Measurements from ENCODE around the gene TIPARP.

The TIPARP gene

DNA sequence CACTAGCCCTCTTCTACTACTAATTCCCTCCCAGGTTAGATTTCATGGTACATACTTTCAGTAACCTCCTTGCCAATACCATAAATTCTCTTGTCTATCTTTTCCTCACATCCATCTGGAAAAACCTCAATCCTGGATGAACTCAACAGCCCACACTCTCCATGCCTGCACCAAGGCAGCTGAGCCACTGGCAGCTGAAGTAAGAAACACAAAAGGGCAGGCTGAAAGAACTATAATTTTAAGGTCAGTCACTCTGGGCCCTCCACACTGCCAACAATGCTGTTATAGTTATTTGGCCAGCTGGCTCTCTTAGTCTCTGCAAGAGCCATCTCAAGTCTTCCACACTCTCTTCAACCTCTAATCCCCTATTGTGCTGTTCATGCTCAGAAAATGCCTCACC, 15.1 kb upstream of the TIPARP start:
- no peak overlapping the region for H3K27ac Mint-ChIP-seq
- H3K4me1 Mint-ChIP-seq (ENCODE audit: low read depth) = peaks cover 14% of the 10 kb centered on the region
- H3K9me3 Mint-ChIP-seq = no peaks in the 10 kb centered on the region
- no peaks in the 10 kb centered on the region for H3K27me3 Mint-ChIP-seq
- H3K36me3 Mint-ChIP-seq (ENCODE audit: low read depth) = no peaks in the 10 kb centered on the region
- H3K4me3 Mint-ChIP-seq = no peak overlapping the region

DNA sequence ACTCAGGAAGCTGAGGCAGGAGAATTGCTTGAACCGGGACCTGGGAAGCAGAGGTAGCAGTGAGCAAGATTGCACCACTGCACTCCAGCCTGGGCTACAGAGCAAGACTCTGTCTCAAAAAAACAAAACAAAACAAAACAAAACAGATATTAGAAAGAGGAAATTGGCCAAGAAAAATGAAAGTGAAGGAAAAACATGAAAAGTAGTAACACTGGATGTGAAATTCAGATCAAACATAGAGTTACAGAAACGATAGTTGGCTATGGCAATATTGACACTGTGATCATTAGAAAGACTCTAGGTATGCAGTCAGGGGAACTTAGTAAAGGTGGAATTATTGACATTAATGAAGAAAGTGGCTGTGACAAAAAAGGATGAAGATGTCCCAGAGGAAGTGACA, 13.2 kb upstream of the TIPARP start:
- no peak overlapping the region for H3K4me3 Mint-ChIP-seq
- no peaks in the 10 kb centered on the region for H3K36me3 Mint-ChIP-seq (ENCODE audit: low read depth)
- H3K27ac Mint-ChIP-seq = no peak overlapping the region
- peaks cover 33% of the 10 kb centered on the region for H3K4me1 Mint-ChIP-seq (ENCODE audit: low read depth)
- no peaks in the 10 kb centered on the region for H3K27me3 Mint-ChIP-seq
- H3K9me3 Mint-ChIP-seq = no peaks in the 10 kb centered on the region

- H3K27ac Mint-ChIP-seq = peak overlapping the region; percentile 59
These were observed 10.2 kb upstream of the TIPARP start for GRCh38 chr3:156664011-156664830.

GRCh38 chr3:156664831-156665178, 9.6 kb upstream of the TIPARP start:
- H3K27ac Mint-ChIP-seq = peak overlapping the region; percentile 59
- H3K4me1 Mint-ChIP-seq (ENCODE audit: low read depth) = peaks cover 56% of the 10 kb centered on the region
- H3K36me3 Mint-ChIP-seq (ENCODE audit: low read depth) = no peaks in the 10 kb centered on the region
- peak overlapping the region; percentile 24 for H3K4me3 Mint-ChIP-seq
- H3K9me3 Mint-ChIP-seq = no peaks in the 10 kb centered on the region
- no peaks in the 10 kb centered on the region for H3K27me3 Mint-ChIP-seq

More at GRCh38 chr3:156664011-156664830, 10.2 kb upstream of the TIPARP start:
- Mint-ChIP-seq H3K4me3 (peak overlapping the region; percentile 38), H3K27me3 (no peaks in the 10 kb centered on the region), H3K4me1 (ENCODE audit: low read depth) (peaks cover 56% of the 10 kb centered on the region), H3K9me3 (no peaks in the 10 kb centered on the region), H3K36me3 (ENCODE audit: low read depth) (no peaks in the 10 kb centered on the region)

DNA sequence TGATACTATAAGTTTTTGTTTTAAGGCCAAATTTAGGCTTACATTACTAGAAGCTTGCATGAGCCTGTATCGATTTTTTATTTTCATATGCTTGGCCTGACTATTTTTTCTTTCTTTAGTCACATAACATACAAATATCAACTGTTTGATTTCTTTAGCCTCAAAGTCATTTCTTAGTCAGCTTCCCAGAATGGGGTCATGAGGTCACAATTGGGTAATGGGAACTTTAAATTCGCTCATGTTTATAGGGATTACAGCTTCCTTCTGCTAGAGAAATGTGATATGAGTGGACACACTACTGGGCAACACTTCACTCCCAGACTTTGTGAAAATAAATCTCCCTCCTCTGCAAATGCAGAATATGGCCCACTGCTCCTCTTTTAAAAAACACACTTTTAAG, 9.1 kb upstream of the TIPARP start:
- Mint-ChIP-seq H3K27me3 (no peaks in the 10 kb centered on the region), H3K4me1 (ENCODE audit: low read depth) (peaks cover 56% of the 10 kb centered on the region), H3K27ac (no peak overlapping the region), H3K9me3 (no peaks in the 10 kb centered on the region), H3K4me3 (peak overlapping the region; percentile 24), H3K36me3 (ENCODE audit: low read depth) (no peaks in the 10 kb centered on the region)

DNA sequence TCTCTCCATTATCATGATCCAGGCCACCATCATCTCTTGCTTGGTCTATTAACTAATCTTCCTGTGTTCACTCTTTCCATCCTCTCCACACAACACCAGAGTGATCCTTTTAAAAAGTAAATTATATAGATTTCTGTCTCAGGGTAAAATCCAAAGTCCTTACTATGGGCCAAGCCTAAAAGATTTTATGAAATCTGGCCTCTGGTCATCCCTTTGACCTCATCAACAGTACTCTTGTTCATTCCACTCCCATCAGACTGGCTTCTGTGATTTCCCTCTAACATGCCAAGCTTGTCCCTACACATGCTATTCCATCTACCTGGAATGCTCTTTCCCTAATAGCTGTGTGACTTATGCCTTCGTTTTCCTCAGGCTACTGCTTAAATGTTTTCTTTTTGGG, 8.3 kb upstream of the TIPARP start:
- no peak overlapping the region for H3K27ac Mint-ChIP-seq
- peaks cover 56% of the 10 kb centered on the region for H3K4me1 Mint-ChIP-seq (ENCODE audit: low read depth)
- no peaks in the 10 kb centered on the region for H3K27me3 Mint-ChIP-seq
- no peak overlapping the region for H3K4me3 Mint-ChIP-seq
- no peaks in the 10 kb centered on the region for H3K9me3 Mint-ChIP-seq
- no peaks in the 10 kb centered on the region for H3K36me3 Mint-ChIP-seq (ENCODE audit: low read depth)

DNA sequence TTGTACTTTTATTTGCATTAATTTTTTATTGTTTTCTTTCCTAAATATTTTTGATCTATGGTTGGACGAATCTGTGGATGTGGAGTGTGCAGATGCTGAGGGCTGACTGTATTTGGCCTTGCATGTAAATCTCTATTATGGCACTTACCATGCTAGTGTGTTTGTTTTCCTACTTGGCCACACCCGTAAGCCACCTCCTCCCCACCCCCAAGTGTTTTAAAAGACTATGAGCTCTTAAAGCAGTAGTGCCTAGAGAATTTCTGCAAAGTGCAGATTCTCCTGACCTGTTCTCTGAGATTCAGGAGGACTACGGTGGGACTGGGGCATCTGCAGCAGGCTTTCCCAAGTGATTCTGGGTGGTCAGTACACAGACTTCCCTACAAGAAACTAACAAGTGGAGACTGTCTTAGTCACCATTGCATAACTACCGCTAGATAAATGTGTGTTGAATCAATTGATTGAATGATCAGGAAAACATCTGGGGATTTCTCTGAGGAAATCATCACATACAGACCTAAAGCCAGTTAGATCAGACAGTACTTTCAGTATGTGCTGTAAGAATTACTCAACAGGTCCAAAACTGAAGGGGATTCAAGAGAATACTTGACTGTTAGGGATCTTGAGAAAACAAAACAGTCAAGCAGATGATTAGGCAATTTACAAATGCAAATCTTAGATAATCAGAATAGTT, 6.2 kb upstream of the TIPARP start:
- Mint-ChIP-seq H3K9me3 (no peaks in the 10 kb centered on the region), H3K27me3 (no peaks in the 10 kb centered on the region), H3K27ac (no peak overlapping the region), H3K4me3 (no peak overlapping the region), H3K4me1 (ENCODE audit: low read depth) (peaks cover 53% of the 10 kb centered on the region), H3K36me3 (ENCODE audit: low read depth) (no peaks in the 10 kb centered on the region)

DNA sequence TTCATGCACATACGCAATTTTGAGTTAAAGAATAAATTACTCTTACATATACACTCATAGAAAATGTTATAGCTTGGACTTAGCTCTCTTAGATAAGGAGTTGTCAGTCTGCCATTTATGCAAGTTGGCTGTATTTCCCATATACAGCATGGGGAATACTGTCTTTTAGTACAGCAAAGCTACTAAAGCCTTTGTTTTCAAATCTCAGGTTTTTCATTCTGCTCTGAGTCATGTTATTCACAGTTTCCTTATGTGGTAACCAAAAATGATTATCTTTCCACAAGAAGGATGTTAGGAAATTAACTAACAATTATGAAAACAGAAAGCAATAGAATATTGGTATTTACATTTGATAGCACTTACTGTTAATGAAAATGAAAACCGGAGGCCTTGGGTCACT, 4.3 kb upstream of the TIPARP start:
- Mint-ChIP-seq H3K27ac (no peak overlapping the region), H3K36me3 (ENCODE audit: low read depth) (no peaks in the 10 kb centered on the region), H3K4me3 (no peak overlapping the region), H3K4me1 (ENCODE audit: low read depth) (peaks cover 46% of the 10 kb centered on the region), H3K27me3 (no peaks in the 10 kb centered on the region), H3K9me3 (no peaks in the 10 kb centered on the region)

GRCh38 chr3:156670652-156671051, 3.7 kb upstream of the TIPARP start:
- H3K9me3 Mint-ChIP-seq = no peaks in the 10 kb centered on the region
- H3K4me3 Mint-ChIP-seq = no peak overlapping the region
- peaks cover 41% of the 10 kb centered on the region for H3K4me1 Mint-ChIP-seq (ENCODE audit: low read depth)
- no peak overlapping the region for H3K27ac Mint-ChIP-seq
- H3K27me3 Mint-ChIP-seq = no peaks in the 10 kb centered on the region
- no peaks in the 10 kb centered on the region for H3K36me3 Mint-ChIP-seq (ENCODE audit: low read depth)

DNA sequence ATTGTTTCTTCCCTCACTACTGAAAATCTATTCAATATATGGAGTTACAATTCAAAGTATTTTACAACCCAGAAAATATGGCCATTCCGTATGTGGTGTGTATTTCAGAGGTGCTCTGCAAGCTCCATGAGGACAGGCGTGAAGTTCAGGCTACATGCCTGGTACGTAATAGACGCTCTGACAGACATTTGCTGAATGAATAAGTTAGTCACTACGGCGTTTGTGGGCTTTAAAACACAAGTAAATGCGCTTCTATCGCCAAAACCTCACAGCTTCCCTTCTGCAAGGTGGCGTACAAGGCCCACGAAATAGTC, 701 bp upstream of the TIPARP start:
- peak overlapping the region; percentile 90 for H3K27ac Mint-ChIP-seq
- H3K4me3 Mint-ChIP-seq = peak overlapping the region; percentile 95
- peaks cover 47% of the 10 kb centered on the region for H3K4me1 Mint-ChIP-seq (ENCODE audit: low read depth)
- no peaks in the 10 kb centered on the region for H3K27me3 Mint-ChIP-seq
- peaks cover 14% of the 10 kb centered on the region for H3K36me3 Mint-ChIP-seq (ENCODE audit: low read depth)
- H3K9me3 Mint-ChIP-seq = no peaks in the 10 kb centered on the region

DNA sequence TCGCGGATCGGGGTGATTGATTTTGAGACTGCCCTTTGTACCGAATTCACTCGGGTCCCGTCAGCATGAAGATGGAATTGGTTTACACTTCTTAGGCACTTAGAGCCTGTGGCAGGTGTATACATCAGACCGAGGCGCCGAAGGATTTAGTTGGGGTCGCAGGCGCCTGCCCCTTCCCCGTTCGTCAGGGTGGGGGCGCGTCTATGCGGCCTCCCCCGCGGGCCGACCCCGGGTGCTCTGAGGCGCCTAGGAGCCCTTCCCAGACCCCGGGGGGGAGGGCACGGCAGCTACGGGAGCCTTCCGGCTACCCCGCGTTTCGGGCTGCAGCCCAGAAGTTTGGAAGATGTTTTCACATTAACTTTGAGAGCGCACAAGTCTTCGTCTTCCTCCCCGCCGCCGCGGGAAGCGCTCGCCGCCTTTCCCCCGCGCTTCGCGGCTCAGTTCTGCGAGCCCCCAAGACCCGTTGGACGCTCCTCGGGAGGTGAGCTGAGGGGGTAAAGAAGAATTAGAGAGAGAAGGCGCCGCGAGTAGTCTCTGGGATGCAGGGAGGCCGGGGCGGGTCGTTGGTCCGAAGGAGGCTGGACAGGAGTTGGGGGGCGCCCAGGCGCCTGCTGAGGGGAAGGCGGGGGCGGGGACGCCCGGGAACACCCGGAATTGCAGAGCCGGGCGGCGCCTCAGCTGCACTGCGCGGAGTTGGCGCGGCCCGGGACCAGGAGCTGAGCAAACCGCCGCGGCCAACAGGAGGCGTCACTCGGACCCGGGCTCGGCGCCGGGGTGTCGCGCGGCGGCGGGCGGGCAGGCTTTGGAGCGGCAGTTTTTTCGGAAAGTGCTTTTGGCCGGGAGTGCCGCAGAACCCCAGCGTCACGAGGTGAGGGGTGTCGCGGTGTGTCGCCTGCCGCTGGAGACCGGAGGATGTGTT, 780 bp downstream of the TIPARP start:
- peak overlapping the region; percentile 91 for H3K27ac Mint-ChIP-seq
- peaks cover 25% of the 10 kb centered on the region for H3K36me3 Mint-ChIP-seq (ENCODE audit: low read depth)
- peaks cover 54% of the 10 kb centered on the region for H3K4me1 Mint-ChIP-seq (ENCODE audit: low read depth)
- H3K9me3 Mint-ChIP-seq = no peaks in the 10 kb centered on the region
- no peaks in the 10 kb centered on the region for H3K27me3 Mint-ChIP-seq
- H3K4me3 Mint-ChIP-seq = peak overlapping the region; percentile 95

DNA sequence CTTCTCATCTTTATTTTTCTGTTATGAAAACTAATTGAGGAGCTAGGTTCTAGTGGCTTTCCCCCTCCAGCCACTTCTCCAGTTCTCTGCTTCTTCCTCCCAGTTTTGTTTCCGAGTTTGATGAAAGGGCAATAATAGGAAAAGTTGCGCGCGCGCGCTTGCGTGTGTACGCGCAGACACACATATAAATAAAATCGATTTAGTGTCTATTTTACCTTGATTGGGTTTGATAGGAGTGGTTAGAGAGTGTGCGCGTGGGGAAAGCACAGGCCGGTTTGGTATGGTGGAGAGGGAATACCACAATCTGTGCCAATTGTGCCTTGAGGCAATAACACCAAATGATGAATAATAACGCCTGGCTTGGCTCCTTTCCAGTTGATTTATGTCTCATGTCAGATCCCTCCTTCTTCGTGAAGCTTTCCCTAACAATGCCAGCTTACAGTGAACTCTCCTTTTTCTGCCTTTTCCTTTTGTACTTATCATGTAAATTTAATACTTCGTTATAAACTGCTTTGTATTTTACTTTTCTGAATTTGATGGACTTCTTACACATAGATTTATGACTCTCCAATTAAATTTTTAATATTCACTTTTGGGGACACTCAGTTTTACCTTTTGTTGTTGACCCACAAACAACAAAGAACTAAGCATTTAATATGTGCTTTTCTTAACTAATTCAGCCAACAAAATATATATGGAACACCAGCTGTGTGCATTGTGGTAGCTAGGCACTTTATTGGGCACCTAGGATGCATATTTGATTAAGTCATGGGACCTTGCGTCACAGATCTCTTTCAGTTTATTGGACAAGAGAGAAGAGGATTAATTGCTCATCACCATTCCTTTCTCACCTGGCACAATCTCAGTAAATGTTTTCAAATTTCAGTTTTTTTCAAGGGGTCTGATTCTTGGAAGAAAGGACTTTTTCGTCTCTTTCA, 1.7 kb downstream of the TIPARP start:
- Mint-ChIP-seq H3K4me1 (ENCODE audit: low read depth) (peaks cover 63% of the 10 kb centered on the region), H3K4me3 (peak overlapping the region; percentile 95), H3K9me3 (no peaks in the 10 kb centered on the region), H3K27me3 (no peaks in the 10 kb centered on the region), H3K36me3 (ENCODE audit: low read depth) (peaks cover 34% of the 10 kb centered on the region), H3K27ac (peak overlapping the region; percentile 91)

DNA sequence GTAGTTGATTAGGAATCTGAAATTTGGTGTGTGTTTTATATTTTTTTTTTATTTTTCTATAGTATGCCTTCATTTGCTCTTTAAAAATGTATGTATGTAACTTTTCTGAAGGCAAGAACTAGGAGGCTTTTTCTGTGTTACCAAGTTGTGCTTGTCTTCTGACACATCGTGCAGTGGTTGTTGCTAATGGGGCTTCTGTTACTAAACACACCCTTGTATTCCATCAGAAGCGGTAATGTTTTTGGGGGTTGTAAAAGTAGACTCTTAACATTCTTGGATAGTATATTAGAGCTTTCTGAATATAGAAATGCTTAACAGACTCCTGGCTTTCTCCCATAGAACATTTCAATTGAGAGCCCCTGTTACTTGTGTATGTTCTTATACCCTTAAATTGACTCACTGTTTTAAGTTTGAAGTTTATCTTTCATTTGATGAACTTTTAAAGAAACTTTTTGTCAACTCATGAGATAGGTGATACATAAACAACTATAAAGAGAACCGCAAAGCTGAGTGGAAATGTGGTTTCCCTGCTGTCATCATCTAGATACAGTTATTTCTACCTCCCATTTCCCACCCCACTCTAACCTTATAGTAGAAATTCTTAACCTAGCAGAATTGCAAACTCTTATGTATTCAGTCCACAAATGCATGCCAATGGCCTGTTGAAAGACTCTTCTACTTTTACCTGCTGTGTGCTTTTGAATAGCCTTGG, 2.5 kb downstream of the TIPARP start:
- Mint-ChIP-seq H3K27ac (peak overlapping the region; percentile 64), H3K9me3 (no peaks in the 10 kb centered on the region), H3K36me3 (ENCODE audit: low read depth) (peaks cover 43% of the 10 kb centered on the region), H3K4me1 (ENCODE audit: low read depth) (peaks cover 71% of the 10 kb centered on the region), H3K27me3 (no peaks in the 10 kb centered on the region), H3K4me3 (peak overlapping the region; percentile 95)

- peak overlapping the region; percentile 22 for H3K4me3 Mint-ChIP-seq
- H3K27ac Mint-ChIP-seq = peak overlapping the region; percentile 14
- no peaks in the 10 kb centered on the region for H3K27me3 Mint-ChIP-seq
These were observed 3.1 kb downstream of the TIPARP start for GRCh38 chr3:156677536-156677935.

More at GRCh38 chr3:156677536-156677935, 3.1 kb downstream of the TIPARP start:
- H3K36me3 Mint-ChIP-seq (ENCODE audit: low read depth) = peaks cover 46% of the 10 kb centered on the region
- no peaks in the 10 kb centered on the region for H3K9me3 Mint-ChIP-seq
- H3K4me1 Mint-ChIP-seq (ENCODE audit: low read depth) = peaks cover 77% of the 10 kb centered on the region
